Panc1 (cell line): ENCODE results near the gene MRPL38. TPM values are rescaled to one million over a fixed set of nuclear protein-coding genes. Genes with fewer than 3 reads are reported as not detected.

Source experiments
- ATAC-seq: fragments of 200-7000 bp; cut with Tn5 transposase; 2 replicates; pipeline ENCODE4 v1.9.1; 2020; ENCODE audit warnings: mild to moderate bottlenecking, moderate library complexity
- BruUV-seq: library from RNA; stranded (reverse); fragments of 400-500 nt; replicated peaks from 2 replicates; lab custom pipeline; 2021; lab: Mats Ljungman, UMichigan
- CTCF ChIA-PET: fragments of 300-600 bp; sonication (Branson Sonifier 250); formaldehyde crosslinking; loops from one replicate; lab custom pipeline; 2022; ENCODE audit warnings: antibody characterized with exemption; lab: Charles Lee
- POLR2A ChIA-PET: fragments of 300-600 bp; sonication (Branson Sonifier 250); formaldehyde crosslinking; loops from one replicate; lab custom pipeline; 2022; ENCODE audit warnings: antibody characterized with exemption; lab: Charles Lee
- DNase-seq: peaks from one replicate; pipeline ENCODE4 v3.0.0-alpha.2; 2010; ENCODE audit warnings: low read depth, low spot score
- H3K27ac ChIP-seq: 2 replicates; pipeline ENCODE4 v1.5.1; 2011; ENCODE audit warnings: mild to moderate bottlenecking, low read length, inconsistent platforms
- H3K27me3 ChIP-seq: fragments of 200-500 bp; sonication (Bioruptor generic); 2 replicates; pipeline ENCODE4 v1.6.0; 2014; ENCODE audit warnings: low read length, inconsistent platforms; ENCODE audit not compliant: control insufficient read depth, insufficient read depth
- H3K36me3 ChIP-seq: fragments of 200-500 bp; sonication (Bioruptor generic); 2 replicates; pipeline ENCODE4 v1.5.1; 2014; ENCODE audit warnings: inconsistent platforms, mild to moderate bottlenecking, low read length, moderate library complexity; ENCODE audit not compliant: control insufficient read depth, insufficient read depth
- H3K4me1 ChIP-seq: 2 replicates; pipeline ENCODE4 v1.5.1; 2011; ENCODE audit warnings: inconsistent platforms, mild to moderate bottlenecking, low read length, moderate library complexity; ENCODE audit not compliant: control insufficient read depth, insufficient read depth
- H3K4me3 ChIP-seq, 2 experiments: 2 replicates each; pipeline ENCODE4 v1.5.1; 2011 to 2012; ENCODE audit warnings: low read depth in 2 of 2, low read length in 2 of 2, mild to moderate bottlenecking in 2 of 2, inconsistent platforms in 1 of 2, moderate library complexity in 1 of 2
- H3K9me3 ChIP-seq: fragments of 200-500 bp; sonication (Bioruptor generic); 2 replicates; pipeline ENCODE4 v1.5.1; 2014; ENCODE audit warnings: low read depth, mild to moderate bottlenecking, inconsistent platforms, low read length, moderate library complexity; ENCODE audit not compliant: control insufficient read depth, insufficient read depth
- POLR2AphosphoS5 ChIP-seq: IDR thresholded peaks from 2 replicates; pipeline ENCODE4 v1.6.1; 2012; ENCODE audit warnings: mild to moderate bottlenecking, low read depth, low read length, moderate library complexity
- SIN3A ChIP-seq: IDR thresholded peaks from 2 replicates; pipeline ENCODE4 v1.6.1; 2012; ENCODE audit warnings: low read depth, mild to moderate bottlenecking, low read length, moderate library complexity, borderline replicate concordance; ENCODE audit not compliant: insufficient read depth
- TCF7L2 ChIP-seq: IDR thresholded peaks from 2 replicates; pipeline ENCODE4 v1.6.1; 2011; ENCODE audit warnings: mild to moderate bottlenecking, low read depth, low read length, inconsistent platforms
- in situ Hi-C: cut with HindIII; loops from 2 replicates; pipeline ENCODE4 v1.10.0; 2016; ENCODE audit warnings: low sequenced_read_pairs, low pct_unique_long_range_greater_than_20kb
- intact Hi-C: fragments of 100-400 bp; cut with micrococcal nuclease; formaldehyde crosslinking; loops from one replicate; pipeline ENCODE4 v1.10.0; 2022; ENCODE audit not compliant: unreplicated experiment
- total RNA-seq: library from RNA; stranded (reverse); gene quantifications from one replicate; pipeline ENCODE4 v1.2.1, GENCODE V29; 2021; ENCODE audit not compliant: unreplicated experiment
- TF ChIP-seq, protein P1 (sequence below): fragments of 450-650 bp; IDR thresholded peaks from 2 replicates; pipeline ENCODE4 v1.5.1; 2017; ENCODE audit warnings: mild to moderate bottlenecking
- TF ChIP-seq, protein P2 (sequence below), 2 experiments: IDR thresholded peaks; 2 replicates each; pipeline ENCODE4 v1.6.1; 2011 to 2012; ENCODE audit warnings: low read depth in 2 of 2, control low read depth in 1 of 2, low read length in 1 of 2, mild to moderate bottlenecking in 1 of 2, moderate library complexity in 1 of 2; ENCODE audit not compliant: insufficient read depth in 1 of 2

Gene MRPL38
- total RNA-seq, 1 experiment from 2014 or later: 165 TPM

DNA sequence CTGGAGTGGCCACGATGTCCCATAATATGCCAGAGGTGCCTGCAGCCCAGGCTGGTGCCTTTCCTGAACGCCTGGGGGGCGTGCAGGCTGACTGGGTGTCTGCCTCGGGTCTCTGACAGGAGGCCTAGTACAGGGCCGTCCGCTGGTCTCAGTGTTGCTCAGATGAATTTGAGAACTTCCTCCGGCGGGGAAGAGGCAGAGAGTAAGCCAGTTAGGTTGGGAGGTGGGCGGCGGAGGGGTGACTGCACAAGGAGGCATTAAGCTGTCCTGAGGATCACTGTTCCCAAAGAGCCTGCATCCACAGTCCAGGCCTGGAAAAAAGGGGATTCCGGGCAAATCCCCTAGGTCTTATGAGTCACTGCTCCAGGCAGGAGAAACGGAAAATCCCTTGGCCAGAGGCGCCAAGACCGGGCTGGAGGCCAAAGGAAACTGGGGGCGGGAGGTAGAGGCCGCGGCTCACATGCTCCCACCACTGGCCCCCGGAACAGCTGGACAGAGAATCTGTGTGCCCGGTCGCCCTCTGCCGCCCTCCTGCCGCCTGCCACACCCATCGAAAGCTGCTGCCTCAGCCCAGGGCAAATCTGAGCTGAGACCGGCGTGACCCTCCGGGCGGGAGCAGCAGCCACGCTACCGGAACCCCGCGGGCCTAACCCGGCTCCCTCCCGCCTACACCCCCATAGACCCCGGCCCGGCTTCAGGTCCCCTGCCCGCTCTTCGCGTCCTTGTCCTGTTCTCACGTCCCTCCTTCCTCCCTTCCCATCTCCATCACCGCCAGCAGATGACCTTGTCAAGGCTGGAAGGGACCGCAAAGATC lies 27.5 kb downstream of the MRPL38 start:
- Histone ChIP-seq H3K4me3 (peak overlapping the region; percentile 76 to 82), H3K4me1 (peaks cover 33% of the 10 kb centered on the region), H3K36me3 (no peaks in the 10 kb centered on the region; the same call in 1 of the 2 replicates), H3K27ac (peak overlapping the region; percentile 88), H3K27me3 (no peaks in the 10 kb centered on the region), H3K9me3 (no peaks in the 10 kb centered on the region)
- BruUV-seq: TSS peak; percentile 73
- ChIA-PET CTCF (interaction anchor here (0.5 to 0.6 kb wide), 3 partner anchors 10 to 103 kb away, joined by 3 to 7 read pairs (median 4); no protein-coding TSS in a partner anchor), POLR2A (interaction anchor here (0.6 to 2.8 kb wide), 3 partner anchors 21 to 100 kb away, joined by 3 to 10 read pairs (median 4); a partner anchor contains a TSS)
- peak; percentile 64 for ATAC-seq
- in situ Hi-C loops: no loop called here
- no peak for DNase-seq
- TF ChIP-seq, protein P1, sequence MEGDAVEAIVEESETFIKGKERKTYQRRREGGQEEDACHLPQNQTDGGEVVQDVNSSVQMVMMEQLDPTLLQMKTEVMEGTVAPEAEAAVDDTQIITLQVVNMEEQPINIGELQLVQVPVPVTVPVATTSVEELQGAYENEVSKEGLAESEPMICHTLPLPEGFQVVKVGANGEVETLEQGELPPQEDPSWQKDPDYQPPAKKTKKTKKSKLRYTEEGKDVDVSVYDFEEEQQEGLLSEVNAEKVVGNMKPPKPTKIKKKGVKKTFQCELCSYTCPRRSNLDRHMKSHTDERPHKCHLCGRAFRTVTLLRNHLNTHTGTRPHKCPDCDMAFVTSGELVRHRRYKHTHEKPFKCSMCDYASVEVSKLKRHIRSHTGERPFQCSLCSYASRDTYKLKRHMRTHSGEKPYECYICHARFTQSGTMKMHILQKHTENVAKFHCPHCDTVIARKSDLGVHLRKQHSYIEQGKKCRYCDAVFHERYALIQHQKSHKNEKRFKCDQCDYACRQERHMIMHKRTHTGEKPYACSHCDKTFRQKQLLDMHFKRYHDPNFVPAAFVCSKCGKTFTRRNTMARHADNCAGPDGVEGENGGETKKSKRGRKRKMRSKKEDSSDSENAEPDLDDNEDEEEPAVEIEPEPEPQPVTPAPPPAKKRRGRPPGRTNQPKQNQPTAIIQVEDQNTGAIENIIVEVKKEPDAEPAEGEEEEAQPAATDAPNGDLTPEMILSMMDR: no peak
- TF ChIP-seq, protein P2, sequence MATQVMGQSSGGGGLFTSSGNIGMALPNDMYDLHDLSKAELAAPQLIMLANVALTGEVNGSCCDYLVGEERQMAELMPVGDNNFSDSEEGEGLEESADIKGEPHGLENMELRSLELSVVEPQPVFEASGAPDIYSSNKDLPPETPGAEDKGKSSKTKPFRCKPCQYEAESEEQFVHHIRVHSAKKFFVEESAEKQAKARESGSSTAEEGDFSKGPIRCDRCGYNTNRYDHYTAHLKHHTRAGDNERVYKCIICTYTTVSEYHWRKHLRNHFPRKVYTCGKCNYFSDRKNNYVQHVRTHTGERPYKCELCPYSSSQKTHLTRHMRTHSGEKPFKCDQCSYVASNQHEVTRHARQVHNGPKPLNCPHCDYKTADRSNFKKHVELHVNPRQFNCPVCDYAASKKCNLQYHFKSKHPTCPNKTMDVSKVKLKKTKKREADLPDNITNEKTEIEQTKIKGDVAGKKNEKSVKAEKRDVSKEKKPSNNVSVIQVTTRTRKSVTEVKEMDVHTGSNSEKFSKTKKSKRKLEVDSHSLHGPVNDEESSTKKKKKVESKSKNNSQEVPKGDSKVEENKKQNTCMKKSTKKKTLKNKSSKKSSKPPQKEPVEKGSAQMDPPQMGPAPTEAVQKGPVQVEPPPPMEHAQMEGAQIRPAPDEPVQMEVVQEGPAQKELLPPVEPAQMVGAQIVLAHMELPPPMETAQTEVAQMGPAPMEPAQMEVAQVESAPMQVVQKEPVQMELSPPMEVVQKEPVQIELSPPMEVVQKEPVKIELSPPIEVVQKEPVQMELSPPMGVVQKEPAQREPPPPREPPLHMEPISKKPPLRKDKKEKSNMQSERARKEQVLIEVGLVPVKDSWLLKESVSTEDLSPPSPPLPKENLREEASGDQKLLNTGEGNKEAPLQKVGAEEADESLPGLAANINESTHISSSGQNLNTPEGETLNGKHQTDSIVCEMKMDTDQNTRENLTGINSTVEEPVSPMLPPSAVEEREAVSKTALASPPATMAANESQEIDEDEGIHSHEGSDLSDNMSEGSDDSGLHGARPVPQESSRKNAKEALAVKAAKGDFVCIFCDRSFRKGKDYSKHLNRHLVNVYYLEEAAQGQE (IDR thresholded peaks at IDR 0.05; ENCODE audit: insufficient read depth in 1 of 2, low read depth in 2 of 2, low read length in 1 of 2): peak in 1 of 2 experiments; percentile 28; a peak in 1 of 4 replicates
- TF ChIP-seq SIN3A (peak; percentile 94; the same call in 1 of the 2 replicates), TCF7L2 (0 out of 2 replicates have a peak, but pooled peaks have one; percentile 30), POLR2AphosphoS5 (peak; percentile 84)
- intact Hi-C loops: no loop called here

DNA sequence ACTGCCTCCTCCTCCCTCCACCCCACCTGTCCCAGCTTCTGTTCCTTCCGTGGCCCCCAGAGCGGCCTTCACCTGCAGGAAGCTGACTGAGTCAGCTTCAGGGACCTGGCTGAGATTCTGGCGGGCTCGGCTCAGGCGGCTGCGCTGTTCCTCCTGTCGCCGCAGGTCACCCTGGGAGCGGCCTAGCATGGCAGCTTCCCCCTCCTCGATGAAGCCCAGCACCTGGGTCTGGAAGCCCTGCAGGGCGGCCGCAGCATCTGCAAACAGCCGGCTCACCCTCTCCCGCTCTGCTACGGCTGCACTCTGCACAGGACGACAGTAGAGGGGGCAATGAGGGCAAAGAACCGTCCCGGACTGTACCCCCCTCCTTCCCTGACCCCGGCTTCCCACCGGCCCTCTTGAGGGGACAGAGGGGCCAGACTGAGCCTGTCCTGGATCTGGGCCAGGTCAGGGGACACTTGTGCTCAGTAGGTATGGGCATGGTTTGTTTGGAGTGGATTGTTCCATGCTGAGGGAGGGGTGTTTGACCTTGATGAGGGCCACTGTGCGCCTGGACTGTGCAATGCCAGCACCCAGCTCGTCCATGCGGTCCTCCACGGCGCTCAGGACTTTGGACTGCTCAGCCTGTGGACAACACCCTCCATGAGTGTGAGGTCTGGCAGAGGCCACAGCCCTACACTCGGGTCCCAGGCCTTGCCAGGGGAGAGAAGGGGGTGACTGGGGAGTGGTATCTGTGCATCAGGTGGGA lies 28.3 kb downstream of the MRPL38 start:
- CTCF ChIA-PET: interaction anchor here (0.5 to 0.9 kb wide), 2 partner anchors 15 to 902 kb away, joined by 4 to 5 read pairs; no protein-coding TSS in a partner anchor
- Histone ChIP-seq H3K4me1 (peaks cover 33% of the 10 kb centered on the region), H3K36me3 (no peaks in the 10 kb centered on the region; the same call in 1 of the 2 replicates), H3K27me3 (no peaks in the 10 kb centered on the region), H3K27ac (peak overlapping the region; percentile 88), H3K9me3 (no peaks in the 10 kb centered on the region), H3K4me3 (peak overlapping the region; percentile 76 to 82)
- POLR2A ChIA-PET: interaction anchor here (0.9 to 2.8 kb wide), 2 partner anchors 21 to 96 kb away, joined by 4 to 10 read pairs; a partner anchor contains a TSS
- DNase-seq: no peak
- TF ChIP-seq, protein P1: no peak
- 0 out of 2 replicates have a peak, but pooled peaks have one; percentile 33 for TF ChIP-seq SIN3A
- intact Hi-C loops: no loop called here
- ATAC-seq: peak; percentile 10
- BruUV-seq: no TSS peak
- in situ Hi-C loops: no loop called here
